Measurements from ENCODE around the gene SMARCC2.

Gene SMARCC2

GRCh38 chr12:56152756-56153677 is 36.3 kb downstream of the SMARCC2 start:
- Mint-ChIP-seq H3K27me3 (ENCODE audit: low read depth) (no peaks in the 10 kb centered on the region), H3K4me3 (peak overlapping the region; percentile 97 to 100 (median 99)), H3K4me1 (peaks cover 59% of the 10 kb centered on the region), H3K36me3 (ENCODE audit: low read depth) (peaks cover 13% of the 10 kb centered on the region), H3K27ac (peak overlapping the region; percentile 87 to 97 (median 93)), H3K9me3 (no peaks in the 10 kb centered on the region)
- no peak for TF ChIP-seq CTCF (IDR thresholded peaks at IDR 0.05; ENCODE audit: unreplicated experiment in 3 of 3)

DNA sequence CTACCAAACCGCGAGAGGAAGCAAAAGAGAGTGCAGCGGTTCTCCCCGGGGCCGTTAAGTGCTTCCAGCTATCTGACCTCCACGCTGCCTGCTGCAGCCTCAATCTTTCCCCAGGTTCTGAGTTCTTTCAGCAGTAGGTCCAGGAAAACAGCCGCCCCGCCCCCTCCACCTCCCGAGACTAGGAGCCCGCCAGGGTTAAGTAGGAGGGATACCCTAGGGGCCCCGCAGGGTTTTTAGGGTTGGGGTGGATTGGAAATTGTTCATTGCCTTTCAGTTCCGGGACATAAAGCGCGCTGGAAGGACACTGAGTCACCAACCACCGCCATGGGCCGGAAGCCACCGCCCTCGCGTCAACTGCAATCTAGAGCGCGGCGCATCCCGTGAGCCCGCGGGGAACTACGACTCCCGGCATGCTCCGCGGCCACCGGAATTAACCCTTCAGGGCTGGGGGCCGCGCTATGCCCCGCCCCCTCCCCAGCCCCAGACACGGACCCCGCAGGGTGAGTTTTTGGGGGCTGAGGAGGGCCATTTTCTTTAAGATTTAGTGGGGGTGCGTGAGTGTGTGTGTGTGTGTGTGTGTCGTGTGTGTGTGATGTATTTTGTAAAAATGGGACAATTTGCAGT is 37.0 kb downstream of the SMARCC2 start, which contains the start of gene MYL6B:
Gene MYL6B (plus strand): TSS at position 456 of the 624 bp plus-strand sequence. CDS start 1,332 bp downstream, outside the sequence.
- no peaks in the 10 kb centered on the region for H3K9me3 Mint-ChIP-seq
- peaks cover 55% of the 10 kb centered on the region for H3K4me1 Mint-ChIP-seq
- peak within 1 kb of the TSS; percentile 87 to 97 (median 93) for H3K27ac Mint-ChIP-seq
- H3K27me3 Mint-ChIP-seq (ENCODE audit: low read depth), result no peaks in the 10 kb centered on the region
- H3K36me3 Mint-ChIP-seq (ENCODE audit: low read depth), result peaks cover 13% of the 10 kb centered on the region
- H3K4me3 Mint-ChIP-seq, result peak within 1 kb of the TSS; percentile 97 to 100 (median 99)
- no peak for TF ChIP-seq CTCF (IDR thresholded peaks at IDR 0.05; ENCODE audit: unreplicated experiment in 3 of 3)

- peak; percentile 32 to 33 (median 33) for TF ChIP-seq CTCF (IDR thresholded peaks at IDR 0.05; ENCODE audit: unreplicated experiment in 3 of 3)
- H3K9me3 Mint-ChIP-seq, result no peaks in the 10 kb centered on the region
- no peaks in the 10 kb centered on the region for H3K27me3 Mint-ChIP-seq (ENCODE audit: low read depth)
- H3K4me3 Mint-ChIP-seq, result peak overlapping the region; percentile 97 to 100 (median 99)
- H3K36me3 Mint-ChIP-seq (ENCODE audit: low read depth), result peaks cover 13% of the 10 kb centered on the region
- peak overlapping the region; percentile 87 to 97 (median 93) for H3K27ac Mint-ChIP-seq
- H3K4me1 Mint-ChIP-seq, result peaks cover 57% of the 10 kb centered on the region
Observed at GRCh38 chr12:56151672-56152131, 37.6 kb downstream of the SMARCC2 start.

- H3K36me3 Mint-ChIP-seq (ENCODE audit: low read depth), result peaks cover 10% of the 10 kb centered on the region
- peak overlapping the region; percentile 73 to 99 (median 97) for H3K4me3 Mint-ChIP-seq
- no peaks in the 10 kb centered on the region for H3K9me3 Mint-ChIP-seq
- no peak for TF ChIP-seq CTCF (IDR thresholded peaks at IDR 0.05; ENCODE audit: unreplicated experiment in 3 of 3)
- H3K4me1 Mint-ChIP-seq, result peaks cover 62% of the 10 kb centered on the region
- H3K27me3 Mint-ChIP-seq (ENCODE audit: low read depth), result no peaks in the 10 kb centered on the region
- H3K27ac Mint-ChIP-seq, result peak overlapping the region; percentile 67 to 87 (median 76)
Observed at GRCh38 chr12:56150563-56150962, 38.7 kb downstream of the SMARCC2 start.

- TF ChIP-seq CTCF (IDR thresholded peaks at IDR 0.05; ENCODE audit: unreplicated experiment in 3 of 3), result no peak
- Mint-ChIP-seq H3K27me3 (ENCODE audit: low read depth) (no peaks in the 10 kb centered on the region), H3K36me3 (ENCODE audit: low read depth) (peaks cover 25% of the 10 kb centered on the region), H3K4me1 (peaks cover 28% of the 10 kb centered on the region), H3K4me3 (peak overlapping the region in 1 of 3 experiments; percentile 2), H3K27ac (peak overlapping the region; percentile 81 to 90 (median 81)), H3K9me3 (no peaks in the 10 kb centered on the region)
Observed at GRCh38 chr12:56146492-56147460, 42.5 kb downstream of the SMARCC2 start.
